ENCODE data around the gene KCNN2. TPM values are rescaled to one million over a fixed set of nuclear protein-coding genes. Genes with fewer than 3 reads are reported as not detected.
A peak's percentile ranks its signal among the peaks of the same experiment; 100 is the strongest.

The KCNN2 gene
- 15.8 and 16.0 TPM in 2 replicates for total RNA-seq (2014; rRNA removed; shearing (Covaris generic))
- 24.8 and 34.0 TPM in 2 replicates for polyA plus RNA-seq (2015; cell fraction: cytosol; rRNA removed)
- 35.6 and 47.0 TPM in 2 replicates for polyA plus RNA-seq (2015; cell fraction: nucleus; rRNA removed)

DNA sequence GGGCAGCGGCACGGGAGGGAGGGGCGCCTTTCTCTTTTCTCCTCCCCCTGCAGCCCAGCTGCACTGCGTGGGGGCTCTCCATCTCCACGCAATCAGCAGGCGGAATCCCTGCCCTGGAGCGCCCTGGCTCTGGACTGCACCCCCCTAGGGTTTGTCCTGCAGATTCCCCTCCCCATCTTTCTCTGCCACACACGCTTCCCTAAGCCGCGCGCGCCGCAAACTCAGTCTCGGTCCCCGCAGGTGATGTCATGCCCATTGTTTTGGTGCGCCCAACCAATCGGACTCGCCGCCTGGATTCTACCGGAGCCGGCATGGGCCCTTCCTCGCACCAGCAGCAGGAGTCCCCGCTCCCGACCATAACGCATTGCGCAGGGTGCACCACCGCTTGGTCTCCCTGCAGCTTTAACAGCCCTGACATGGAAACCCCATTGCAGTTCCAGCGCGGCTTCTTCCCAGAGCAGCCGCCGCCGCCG, at the start of gene KCNN2:
Gene KCNN2, plus strand, starts transcription at position 347 of the 473 bp plus-strand sequence. Its CDS starts 70 bp downstream, at position 417.
- in situ Hi-C loops (cut with HindIII; ENCODE audit: low pct_unique_long_range_greater_than_20kb, low sequenced_read_pairs), result no loop called here
- peak; percentile 96 for DNase-seq (ENCODE audit: low read depth, low spot score)

DNA sequence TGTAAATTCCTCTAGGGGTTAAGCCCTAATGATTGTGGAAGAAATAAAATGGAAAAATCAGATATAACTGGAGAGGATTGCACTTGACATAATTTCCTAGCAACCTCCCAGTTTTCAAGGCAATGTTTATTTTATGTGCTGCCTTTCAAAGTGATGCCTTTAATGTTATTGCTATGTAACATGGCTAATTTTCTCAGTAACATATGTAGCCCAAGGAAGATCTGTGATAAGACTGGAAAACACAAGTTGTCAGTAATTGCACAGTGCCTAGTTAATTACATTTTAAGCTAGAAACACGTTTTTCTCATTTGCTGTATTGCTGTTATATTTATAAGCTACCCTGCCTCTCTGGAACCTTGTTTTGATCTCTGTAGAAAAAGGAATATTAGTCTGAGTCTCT, 49.2 kb upstream of the KCNN2 start:
- in situ Hi-C loops (cut with HindIII; ENCODE audit: low pct_unique_long_range_greater_than_20kb, low sequenced_read_pairs), result no loop called here
- no peak for DNase-seq (ENCODE audit: low read depth, low spot score)

DNA sequence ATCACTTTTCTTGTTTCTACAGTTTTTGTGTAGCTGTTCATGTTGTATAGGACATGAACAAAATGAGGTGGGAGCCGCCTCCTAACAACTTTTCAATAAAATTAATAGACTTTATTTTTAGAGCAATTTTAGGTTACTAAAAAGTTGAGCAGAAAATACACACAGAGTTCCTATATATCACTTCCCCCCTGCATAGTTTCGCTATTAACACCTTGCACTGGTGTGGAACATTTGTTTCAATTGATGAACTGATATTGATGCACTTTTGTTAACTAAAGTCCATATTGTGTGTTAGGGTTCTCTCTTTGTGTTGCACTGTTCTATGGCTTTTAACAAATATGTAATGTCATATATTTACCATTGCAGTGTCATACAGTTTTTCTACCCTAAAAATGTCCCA, 47.8 kb upstream of the KCNN2 start:
- DNase-seq (ENCODE audit: low read depth, low spot score), result no peak
- in situ Hi-C loops (cut with HindIII; ENCODE audit: low pct_unique_long_range_greater_than_20kb, low sequenced_read_pairs), result no loop called here

DNA sequence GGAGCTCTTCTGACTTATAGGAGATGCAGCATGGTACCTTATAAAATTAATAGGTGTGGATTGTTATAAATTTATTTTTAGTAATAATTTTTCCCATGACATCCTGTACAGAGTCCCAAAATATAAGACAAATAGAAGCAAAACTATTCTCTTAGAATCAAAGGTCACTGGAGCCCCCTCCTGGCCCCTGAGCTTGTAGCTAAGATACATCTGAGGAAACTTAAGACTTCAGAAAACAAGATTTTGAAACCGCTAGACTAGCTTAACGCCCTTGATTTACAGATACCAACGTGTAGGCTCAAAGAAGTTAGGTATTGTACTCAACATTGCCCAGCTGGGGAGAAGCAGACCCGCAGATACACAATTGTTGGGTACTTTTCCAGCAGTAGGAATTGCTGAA, 45.7 kb upstream of the KCNN2 start:
- DNase-seq (ENCODE audit: low read depth, low spot score), result no peak
- in situ Hi-C loops (cut with HindIII; ENCODE audit: low pct_unique_long_range_greater_than_20kb, low sequenced_read_pairs), result no loop called here

DNA sequence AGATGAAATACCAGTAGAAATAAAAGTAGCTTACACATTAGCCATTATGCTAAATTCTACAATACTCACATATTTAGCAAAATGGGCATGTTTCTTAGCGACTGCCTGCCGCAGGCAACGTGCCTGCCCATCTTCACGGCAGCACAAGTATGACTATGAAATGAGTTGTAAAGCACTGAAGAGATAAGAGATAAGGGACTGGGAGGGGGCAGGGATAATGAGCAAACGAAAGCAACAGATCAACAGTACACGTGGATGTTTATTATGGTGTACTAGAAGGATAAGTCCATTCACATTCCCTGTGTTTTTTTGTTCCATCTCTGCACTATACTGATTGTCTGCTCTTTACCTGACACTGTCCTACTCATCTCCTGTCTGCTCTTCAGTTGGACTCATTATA, 44.1 kb upstream of the KCNN2 start:
- in situ Hi-C loops (cut with HindIII; ENCODE audit: low pct_unique_long_range_greater_than_20kb, low sequenced_read_pairs), result no loop called here
- no peak for DNase-seq (ENCODE audit: low read depth, low spot score)

DNA sequence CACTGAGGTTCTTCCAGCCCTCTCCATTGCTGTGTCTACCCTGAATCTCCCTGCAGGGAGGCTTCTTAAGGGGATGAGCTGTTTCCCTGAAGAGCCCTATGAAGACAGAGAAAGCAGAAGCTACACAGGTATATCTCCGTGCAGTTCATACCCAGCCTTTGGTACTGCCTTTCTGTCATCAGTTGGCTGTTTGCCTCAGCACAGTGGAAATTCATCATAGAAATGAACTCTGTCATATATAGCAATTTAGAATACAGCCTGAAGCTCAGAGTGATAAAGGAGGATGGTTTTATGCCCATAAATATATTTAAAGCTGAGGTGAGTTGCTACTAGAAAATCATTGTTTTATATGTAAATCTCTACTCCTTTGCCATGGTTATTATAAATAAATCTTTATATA, 42.6 kb upstream of the KCNN2 start:
- in situ Hi-C loops (cut with HindIII; ENCODE audit: low pct_unique_long_range_greater_than_20kb, low sequenced_read_pairs), result no loop called here
- no peak for DNase-seq (ENCODE audit: low read depth, low spot score)

DNA sequence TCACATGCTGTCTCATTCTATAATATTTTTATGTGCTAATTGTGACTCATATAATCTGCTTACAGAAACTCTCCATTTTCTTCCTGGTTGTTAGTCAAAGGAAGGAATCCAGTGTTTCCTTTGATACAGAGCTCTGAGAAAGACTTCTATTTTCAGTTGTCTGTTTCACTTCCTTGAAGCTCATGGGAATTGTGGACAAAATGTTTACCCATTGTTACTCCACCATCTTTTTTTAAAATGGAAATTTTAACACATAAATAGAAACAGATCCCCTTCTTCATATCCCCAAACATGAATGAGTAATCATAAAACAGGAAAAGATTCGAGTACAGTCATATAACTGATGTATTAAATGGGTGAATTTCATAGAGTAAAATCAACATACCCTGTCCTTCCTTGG, 42.0 kb upstream of the KCNN2 start:
- in situ Hi-C loops (cut with HindIII; ENCODE audit: low pct_unique_long_range_greater_than_20kb, low sequenced_read_pairs), result no loop called here
- no peak for DNase-seq (ENCODE audit: low read depth, low spot score)

DNA sequence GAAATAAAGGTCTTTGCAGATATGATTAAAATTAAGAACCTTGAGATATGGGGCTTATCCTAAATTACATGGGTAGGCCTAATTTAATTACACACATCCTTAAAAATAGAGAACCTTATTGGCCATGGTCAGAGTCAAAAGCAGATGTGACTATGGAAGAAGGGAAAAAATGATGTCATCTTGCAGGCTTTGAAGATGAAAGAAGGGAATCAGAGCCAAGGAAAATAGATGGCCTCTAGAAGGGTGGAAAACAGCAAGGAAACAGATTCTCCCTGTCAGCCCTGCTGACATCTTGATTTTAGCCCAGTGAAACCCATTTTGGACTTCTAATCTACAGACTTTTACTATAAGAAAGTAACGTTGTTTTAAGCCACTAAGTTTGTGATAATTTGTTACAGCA, 37.6 kb upstream of the KCNN2 start:
- in situ Hi-C loops (cut with HindIII; ENCODE audit: low pct_unique_long_range_greater_than_20kb, low sequenced_read_pairs), result no loop called here
- no peak for DNase-seq (ENCODE audit: low read depth, low spot score)

DNA sequence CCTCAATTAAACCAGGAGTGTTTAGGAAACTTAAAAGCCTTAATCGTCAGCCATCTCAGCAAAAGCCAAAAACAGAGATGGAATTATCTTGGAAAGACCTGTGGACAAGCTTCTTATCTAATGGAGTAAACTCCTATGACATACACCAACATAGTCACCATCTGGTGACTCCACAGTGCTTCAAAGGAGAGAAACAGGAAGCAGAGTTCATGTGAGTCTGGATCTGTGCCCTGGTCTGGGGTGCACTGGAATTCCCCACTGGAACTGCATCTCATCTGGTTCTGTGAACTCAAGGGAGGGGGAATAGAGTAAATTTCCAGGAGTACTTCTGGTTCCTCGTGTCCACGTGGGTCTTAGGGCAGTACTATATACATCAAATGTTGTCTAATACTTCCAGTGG, 36.3 kb upstream of the KCNN2 start:
- no peak for DNase-seq (ENCODE audit: low read depth, low spot score)
- in situ Hi-C loops (cut with HindIII; ENCODE audit: low pct_unique_long_range_greater_than_20kb, low sequenced_read_pairs), result no loop called here

DNA sequence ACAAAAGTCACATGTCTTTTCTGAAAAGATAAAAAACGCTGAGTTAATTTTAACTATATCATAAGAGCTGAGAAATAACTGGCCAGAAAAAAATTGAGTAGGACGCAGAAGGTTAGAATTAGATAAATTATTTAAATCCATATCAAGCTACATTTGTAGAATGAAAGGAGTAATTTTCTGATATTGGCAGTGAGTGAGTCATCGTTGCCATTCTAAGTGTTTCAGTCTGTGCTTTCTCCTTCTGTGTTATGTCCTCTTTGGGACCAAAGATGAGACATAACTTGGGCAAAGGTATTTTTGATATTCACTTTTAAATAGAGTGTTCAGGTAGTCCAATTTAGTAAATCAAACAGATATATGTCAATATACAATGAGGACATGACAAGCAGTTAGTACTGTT, 34.4 kb upstream of the KCNN2 start:
- in situ Hi-C loops (cut with HindIII; ENCODE audit: low pct_unique_long_range_greater_than_20kb, low sequenced_read_pairs), result no loop called here

DNA sequence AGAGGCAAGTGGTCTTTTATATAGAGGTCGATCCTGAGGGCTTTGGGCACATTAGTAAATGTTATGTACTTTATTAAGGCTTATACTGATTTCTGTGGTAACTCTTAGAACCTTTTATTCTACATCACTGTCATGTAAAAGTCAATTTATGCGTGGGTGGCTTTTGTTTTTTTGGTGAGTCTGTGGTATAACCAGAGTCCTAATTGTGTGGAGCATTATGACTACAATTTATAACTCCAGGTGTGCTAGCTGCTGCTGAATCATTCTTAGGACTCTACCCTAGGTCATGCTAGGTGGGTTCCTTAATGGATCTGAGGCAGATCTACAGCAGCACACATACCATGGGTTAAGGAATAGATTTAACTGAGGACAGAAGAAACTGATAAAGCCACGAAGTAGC, 33.9 kb upstream of the KCNN2 start:
- in situ Hi-C loops (cut with HindIII; ENCODE audit: low pct_unique_long_range_greater_than_20kb, low sequenced_read_pairs), result no loop called here
- DNase-seq (ENCODE audit: low read depth, low spot score), result no peak

More for the DNA sequence above, 34.4 kb upstream of the KCNN2 start:
- no peak for DNase-seq (ENCODE audit: low read depth, low spot score)

DNA sequence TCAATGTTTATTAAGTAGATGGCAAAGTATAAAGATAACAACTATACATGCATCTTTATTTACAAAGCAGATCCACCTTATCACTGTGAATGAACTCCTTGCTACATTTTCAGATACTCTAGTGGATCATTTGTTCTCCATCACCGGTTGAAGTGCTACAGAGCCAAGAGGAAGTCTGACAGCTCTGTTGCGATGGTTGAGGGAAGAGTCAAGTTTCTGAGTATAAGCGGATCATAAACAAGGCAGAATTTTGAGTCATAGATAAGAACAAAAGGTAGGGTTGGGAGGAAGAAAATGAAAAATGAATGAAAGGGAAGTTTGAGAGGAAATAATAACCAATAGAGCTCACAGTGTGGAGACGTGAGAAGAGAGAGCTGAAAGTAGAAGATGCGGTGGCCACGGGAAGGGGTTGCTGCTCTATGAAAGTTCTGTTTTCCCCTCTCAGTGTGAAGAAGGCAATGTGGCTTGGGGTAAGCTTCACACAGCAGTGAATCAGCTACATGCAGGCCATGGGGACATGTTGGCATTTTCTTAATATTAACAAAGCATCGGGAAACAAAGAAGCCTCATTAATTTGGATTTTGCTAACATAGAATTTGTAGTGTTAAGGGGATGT, 30.8 kb upstream of the KCNN2 start:
- DNase-seq (ENCODE audit: low read depth, low spot score), result no peak
- in situ Hi-C loops (cut with HindIII; ENCODE audit: low pct_unique_long_range_greater_than_20kb, low sequenced_read_pairs), result no loop called here

DNA sequence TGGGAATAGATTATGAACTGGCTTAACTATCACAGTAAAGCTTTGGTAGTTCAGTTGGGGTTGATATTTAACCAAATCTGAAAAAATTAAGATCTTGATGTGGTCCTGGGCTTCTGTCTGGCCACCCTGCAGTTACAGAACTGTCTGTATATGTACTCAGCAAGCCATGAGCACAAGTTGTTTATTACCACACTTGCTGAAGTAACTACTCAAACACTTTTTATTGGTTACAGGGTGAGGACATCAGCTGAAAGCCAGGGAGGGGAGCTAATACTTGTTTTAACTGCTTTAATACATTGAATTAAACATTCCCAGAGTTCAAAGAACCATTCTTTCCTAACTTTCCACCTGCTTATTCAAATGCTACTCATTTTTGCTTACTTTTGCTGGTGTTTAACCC, 29.4 kb upstream of the KCNN2 start:
- in situ Hi-C loops (cut with HindIII; ENCODE audit: low pct_unique_long_range_greater_than_20kb, low sequenced_read_pairs), result no loop called here
- DNase-seq (ENCODE audit: low read depth, low spot score), result no peak

DNA sequence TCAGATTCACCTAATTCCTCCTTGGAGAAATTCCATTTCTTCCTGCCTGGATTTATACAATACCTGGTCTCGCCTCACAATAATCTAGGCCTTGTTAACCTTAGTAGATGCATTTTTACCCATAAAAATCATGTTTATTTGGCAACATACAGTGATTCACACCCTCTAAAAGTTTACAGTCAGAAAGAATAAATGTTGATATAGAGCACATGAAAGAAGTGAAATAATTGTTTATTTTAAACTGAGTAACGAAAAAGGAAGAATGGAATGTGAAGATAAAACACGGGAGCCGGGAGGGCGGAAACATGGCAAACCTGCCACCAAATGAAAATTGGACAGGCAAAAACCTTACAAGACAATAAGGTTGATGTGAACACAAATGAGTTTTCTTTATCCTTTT, 28.9 kb upstream of the KCNN2 start:
- DNase-seq (ENCODE audit: low read depth, low spot score), result no peak

DNA sequence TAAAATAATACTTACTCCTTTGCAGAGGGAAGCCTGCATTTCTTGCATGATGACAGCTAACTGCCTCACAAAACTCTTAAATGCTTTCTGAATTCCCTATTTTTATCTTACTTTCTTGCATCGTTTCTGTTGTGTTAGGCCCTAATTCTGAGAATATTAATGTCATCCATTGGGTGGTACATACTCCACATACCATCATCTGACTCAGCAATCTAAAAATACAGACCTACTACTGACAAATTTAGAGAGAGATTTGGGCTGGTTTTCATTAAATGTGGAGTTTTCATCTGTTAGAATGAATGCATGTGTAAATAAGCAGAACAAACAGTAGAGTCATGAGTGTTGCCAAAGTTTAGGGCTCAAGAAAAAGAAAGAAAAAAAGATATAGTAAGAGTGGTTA, 26.5 kb upstream of the KCNN2 start:
- DNase-seq (ENCODE audit: low read depth, low spot score), result no peak
- in situ Hi-C loops (cut with HindIII; ENCODE audit: low pct_unique_long_range_greater_than_20kb, low sequenced_read_pairs), result no loop called here

More for the DNA sequence above, 28.9 kb upstream of the KCNN2 start:
- in situ Hi-C loops (cut with HindIII; ENCODE audit: low pct_unique_long_range_greater_than_20kb, low sequenced_read_pairs), result no loop called here

DNA sequence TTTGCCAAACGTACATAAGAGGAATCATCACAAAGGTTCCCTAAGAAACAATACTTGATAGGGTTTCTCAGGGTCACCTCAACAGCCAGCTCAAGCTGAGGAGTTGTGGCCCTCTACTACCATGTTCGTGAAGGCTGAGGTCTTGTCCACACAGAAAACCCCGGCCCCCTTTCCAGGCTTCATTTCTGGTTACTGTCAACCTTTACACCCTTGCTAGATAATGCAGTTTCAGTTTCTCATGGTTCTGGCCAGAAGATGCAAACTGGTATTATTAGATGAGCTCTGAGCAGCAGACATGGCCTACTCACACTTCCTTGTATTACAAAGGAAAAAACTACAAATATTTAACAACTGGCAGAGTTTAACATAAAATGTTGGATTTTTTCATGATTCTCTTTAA, 22.8 kb upstream of the KCNN2 start:
- DNase-seq (ENCODE audit: low read depth, low spot score), result no peak
- in situ Hi-C loops (cut with HindIII; ENCODE audit: low pct_unique_long_range_greater_than_20kb, low sequenced_read_pairs), result no loop called here

DNA sequence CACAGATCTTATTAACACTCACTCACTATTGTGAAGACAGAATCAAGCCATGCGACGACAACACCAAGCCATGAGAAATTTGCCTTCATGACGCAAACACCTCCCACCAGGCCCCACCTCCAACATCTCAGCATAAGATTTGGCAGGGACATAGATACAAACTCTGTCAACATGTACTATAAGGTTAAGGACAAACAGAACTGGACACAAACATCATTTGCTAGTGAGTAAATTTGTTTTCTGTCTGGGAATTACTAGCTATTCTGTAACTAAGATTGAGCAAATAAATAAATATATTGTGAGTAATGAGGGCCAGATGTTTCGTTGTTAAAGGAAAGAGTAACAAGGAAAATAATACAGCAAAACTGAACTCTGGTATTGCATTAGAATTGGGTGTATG, 15.7 kb upstream of the KCNN2 start:
- in situ Hi-C loops (cut with HindIII; ENCODE audit: low pct_unique_long_range_greater_than_20kb, low sequenced_read_pairs), result no loop called here
- DNase-seq (ENCODE audit: low read depth, low spot score), result no peak

DNA sequence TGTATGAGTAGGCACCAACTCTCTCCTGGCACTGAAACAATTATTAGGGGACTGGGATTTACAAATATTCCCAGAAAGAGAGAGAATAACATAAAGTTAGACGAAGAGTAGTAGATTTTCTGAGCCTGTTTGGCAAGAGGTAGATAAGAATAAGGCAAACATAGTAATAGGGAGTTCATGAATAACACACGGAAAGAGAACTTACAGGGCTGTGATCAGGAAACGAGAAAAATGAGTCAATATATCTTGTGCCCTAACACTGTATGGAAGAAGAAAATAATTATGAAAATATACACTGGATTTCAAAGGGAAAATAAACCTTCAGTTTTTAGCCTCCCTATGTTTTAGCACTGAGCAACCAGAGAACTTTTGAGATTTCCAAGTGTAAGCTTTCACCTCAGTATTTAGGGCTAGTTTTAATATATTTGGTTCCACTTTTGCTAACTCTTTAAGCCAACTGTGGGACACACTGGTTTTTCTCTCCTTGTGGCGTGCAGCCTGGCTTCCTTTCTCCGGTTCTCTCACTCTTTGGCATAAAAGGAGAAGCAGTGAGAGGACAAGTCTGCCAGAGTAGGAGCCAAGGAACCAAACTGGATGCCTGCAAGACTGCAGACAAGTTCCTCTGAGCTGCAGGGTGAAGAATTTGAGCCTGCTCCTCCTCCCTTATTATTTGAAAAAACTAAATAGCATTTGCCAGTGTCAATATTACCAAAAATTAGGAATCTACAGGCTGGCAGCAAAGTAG, 6.6 kb upstream of the KCNN2 start:
- DNase-seq (ENCODE audit: low read depth, low spot score), result no peak

DNA sequence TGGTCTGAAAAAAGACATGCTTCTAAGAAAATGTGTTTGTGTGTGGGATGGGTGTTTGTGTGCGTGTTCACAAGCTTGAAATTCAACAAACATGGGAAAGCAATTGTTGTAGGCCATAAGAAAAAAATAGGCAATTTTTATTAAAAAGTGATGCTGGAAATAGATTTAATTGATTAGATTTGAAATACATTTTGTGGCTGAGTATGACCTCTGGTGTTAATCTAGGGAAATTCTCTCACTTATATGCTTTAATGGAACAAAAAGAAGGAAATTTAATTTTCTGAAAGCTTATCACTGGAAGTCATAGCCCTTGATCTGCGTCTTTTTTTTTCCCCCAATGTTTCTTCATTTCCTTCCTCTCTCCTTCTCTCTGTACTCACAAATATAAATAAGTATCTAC, 3.5 kb upstream of the KCNN2 start:
- in situ Hi-C loops (cut with HindIII; ENCODE audit: low pct_unique_long_range_greater_than_20kb, low sequenced_read_pairs), result no loop called here
- no peak for DNase-seq (ENCODE audit: low read depth, low spot score)

More for the DNA sequence above, 6.6 kb upstream of the KCNN2 start:
- in situ Hi-C loops (cut with HindIII; ENCODE audit: low pct_unique_long_range_greater_than_20kb, low sequenced_read_pairs), result no loop called here
